Endodermal cell (in vitro differentiated cells): Measurements from ENCODE around the gene GRM7. TPM values are rescaled to one million over a fixed set of nuclear protein-coding genes. Genes with fewer than 3 reads are reported as not detected.

Experiments used
- DNase-seq: peaks from one replicate; pipeline ENCODE4 v3.0.0-alpha.2; 2017
- H3K27ac ChIP-seq: 2 replicates; pipeline ENCODE4 v1.5.1; 2013; ENCODE audit warnings: mild to moderate bottlenecking, low read depth, low read length, moderate library complexity
- H3K27me3 ChIP-seq: 2 replicates; pipeline ENCODE4 v1.6.1; 2013; ENCODE audit warnings: mild to moderate bottlenecking, low read length, moderate library complexity; ENCODE audit not compliant: insufficient read depth, control insufficient read depth, poor library complexity, severe bottlenecking
- H3K36me3 ChIP-seq: 2 replicates; pipeline ENCODE4 v1.7.0; 2013; ENCODE audit warnings: mild to moderate bottlenecking, low read length, moderate library complexity; ENCODE audit not compliant: control insufficient read depth, insufficient read depth
- H3K4me1 ChIP-seq: one replicate; pipeline ENCODE4 v1.7.0; 2013; ENCODE audit warnings: low read length; ENCODE audit not compliant: control insufficient read depth, insufficient read depth
- H3K4me3 ChIP-seq: 2 replicates; pipeline ENCODE4 v1.5.1; 2013; ENCODE audit warnings: mild to moderate bottlenecking, low read length, moderate library complexity
- H3K9ac ChIP-seq: 2 replicates; pipeline ENCODE4 v1.6.1; 2013; ENCODE audit warnings: mild to moderate bottlenecking, low read length, moderate library complexity; ENCODE audit not compliant: poor library complexity, severe bottlenecking; ENCODE audit errors: extremely low read depth
- H3K9me3 ChIP-seq: 2 replicates; pipeline ENCODE4 v1.6.1; 2013; ENCODE audit warnings: mild to moderate bottlenecking, low read length, moderate library complexity; ENCODE audit not compliant: control insufficient read depth
- H3K27ac Mint-ChIP-seq: 2 replicates; pipeline ENCODE4 v1.8.0; 2020; ENCODE audit warnings: mixed read lengths
- H3K27me3 Mint-ChIP-seq: 2 replicates; pipeline ENCODE4 v1.8.0; 2021; ENCODE audit warnings: mild to moderate bottlenecking, mixed read lengths; ENCODE audit not compliant: insufficient read depth
- H3K36me3 Mint-ChIP-seq: 2 replicates; pipeline ENCODE4 v1.8.0; 2020; ENCODE audit warnings: low read depth, mixed read lengths
- H3K4me1 Mint-ChIP-seq: 2 replicates; pipeline ENCODE4 v1.8.0; 2020; ENCODE audit warnings: mixed read lengths
- H3K4me3 Mint-ChIP-seq: 2 replicates; pipeline ENCODE4 v1.8.0; 2020; ENCODE audit warnings: mild to moderate bottlenecking, moderate library complexity, mixed read lengths
- H3K9me3 Mint-ChIP-seq: 2 replicates; pipeline ENCODE4 v1.8.0; 2020; ENCODE audit warnings: mild to moderate bottlenecking, mixed read lengths
- CTCF ChIP-seq: fragments of 200-600 bp; sonication (generic); conservative IDR thresholded peaks from 2 replicates; pipeline ENCODE4 v1.5.0; 2021; ENCODE audit warnings: antibody characterized with exemption, mild to moderate bottlenecking
- WGBS, 2 experiments: methylation state at CpG; one replicate each; pipeline versions ENCODE4 v1.1.5 to v1.1.7; 2013; ENCODE audit warnings: missing lambda C conversion rate in 2 of 2, mixed read lengths in 1 of 2; ENCODE audit not compliant: insufficient coverage in 1 of 2, insufficient read length in 1 of 2; 5-methylcytosine and 5-hydroxymethylcytosine counted together
- total RNA-seq, 2 donors: library from RNA; stranded (reverse); fragmentation: NEBNext Ultra II Directional in 1 of 2; extraction: Animal tissue kit (Norgen Biotek cat#: 25700) in 1 of 2; gene quantifications; 2 replicates in 1 of 2; 3 replicates in 1 of 2; pipeline ENCODE4 v1.2.1, GENCODE V29; 2021

The GRM7 gene
- total RNA-seq, 2 donors from 2014 or later, result 0.11 to 0.73 TPM

GRCh38 chr3:6921066-6921465 is 60.2 kb downstream of the GRM7 start:
- Mint-ChIP-seq H3K4me3 (no peak overlapping the region), H3K36me3 (no peaks in the 10 kb centered on the region), H3K27me3 (no peaks in the 10 kb centered on the region), H3K9me3 (no peaks in the 10 kb centered on the region), H3K4me1 (no peaks in the 10 kb centered on the region), H3K27ac (no peak overlapping the region)
- no peak overlapping the region for H3K4me3 ChIP-seq
- H3K9ac ChIP-seq, result no peak overlapping the region
- no peaks in the 10 kb centered on the region for H3K9me3 ChIP-seq
- 90 to 94% methylated on average over 6 to 8 of the region's 8 CpGs for WGBS, 2 experiments
- TF ChIP-seq CTCF, result no peak
- H3K27ac ChIP-seq, result no peak overlapping the region
- DNase-seq, result no peak
- no peaks in the 10 kb centered on the region for H3K27me3 ChIP-seq
- H3K4me1 ChIP-seq, result no peaks in the 10 kb centered on the region
- no peaks in the 10 kb centered on the region for H3K36me3 ChIP-seq

- Mint-ChIP-seq H3K9me3 (no peaks in the 10 kb centered on the region), H3K27me3 (no peaks in the 10 kb centered on the region), H3K36me3 (no peaks in the 10 kb centered on the region), H3K27ac (no peak overlapping the region), H3K4me3 (no peak overlapping the region), H3K4me1 (no peaks in the 10 kb centered on the region)
- no peak for TF ChIP-seq CTCF
- Histone ChIP-seq H3K4me3 (no peak overlapping the region), H3K9me3 (no peaks in the 10 kb centered on the region), H3K36me3 (no peaks in the 10 kb centered on the region), H3K9ac (no peak overlapping the region), H3K27me3 (no peaks in the 10 kb centered on the region), H3K4me1 (no peaks in the 10 kb centered on the region), H3K27ac (no peak overlapping the region)
- no peak for DNase-seq
- WGBS, 2 experiments, result 86 to 90% methylated on average over 7 to 8 of the region's 8 CpGs
These were observed 61.0 kb downstream of the GRM7 start for GRCh38 chr3:6921876-6922275.

GRCh38 chr3:6928064-6928463 is 67.1 kb downstream of the GRM7 start:
- no peaks in the 10 kb centered on the region for H3K9me3 Mint-ChIP-seq
- no peaks in the 10 kb centered on the region for H3K36me3 Mint-ChIP-seq
- no peak overlapping the region for H3K27ac Mint-ChIP-seq

More at GRCh38 chr3:6928064-6928463, 67.1 kb downstream of the GRM7 start:
- no peak overlapping the region for H3K4me3 ChIP-seq
- H3K27me3 ChIP-seq, result peaks cover 5% of the 10 kb centered on the region
- Mint-ChIP-seq H3K4me1 (peaks cover 2% of the 10 kb centered on the region), H3K27me3 (no peaks in the 10 kb centered on the region), H3K4me3 (no peak overlapping the region)
- no peaks in the 10 kb centered on the region for H3K9me3 ChIP-seq
- no peak overlapping the region for H3K9ac ChIP-seq
- no peak for TF ChIP-seq CTCF
- H3K36me3 ChIP-seq, result no peaks in the 10 kb centered on the region
- no peak for DNase-seq
- WGBS, 2 experiments, result 95% methylated on average over 2 of the region's 2 CpGs; no CpG with 5 or more reads in 1 of the 2 experiments
- no peak overlapping the region for H3K27ac ChIP-seq
- no peaks in the 10 kb centered on the region for H3K4me1 ChIP-seq
